Measurements from ENCODE around the gene SLC25A26. TPM values are rescaled to one million over a fixed set of nuclear protein-coding genes. Genes with fewer than 3 reads are reported as not detected.

Gene SLC25A26
- total RNA-seq, 1 experiment from 2014 or later: 23.8 TPM

GRCh38 chr3:66181764-66182163 lies 39.0 kb upstream of the SLC25A26 start:
- Histone ChIP-seq H2AFZ (ENCODE audit: low read depth, low read length, poor library complexity, severe bottlenecking) (no peak overlapping the region), H3K79me2 (ENCODE audit: insufficient read depth, low read length) (no peaks in the 10 kb centered on the region), H3K27me3 (ENCODE audit: insufficient read depth, low read length) (no peaks in the 10 kb centered on the region), H3K4me1 (ENCODE audit: control insufficient read depth in 1 of 2, insufficient read depth in 2 of 2, low read length in 2 of 2) (no peaks in the 10 kb centered on the region), H3K4me2 (ENCODE audit: low read length) (no peak overlapping the region), H3K4me3 (replicated peaks in 1 of 2; ENCODE audit: low read depth in 1 of 2, low read length in 2 of 2) (no peak overlapping the region), H4K20me1 (ENCODE audit: insufficient read depth) (no peaks in the 10 kb centered on the region), H3K36me3 (ENCODE audit: control insufficient read depth in 1 of 2, insufficient read depth in 2 of 2, low read length in 2 of 2) (no peaks in the 10 kb centered on the region), H3K9ac (ENCODE audit: low read length) (no peak overlapping the region), H3K9me2 (ENCODE audit: insufficient read depth) (no peaks in the 10 kb centered on the region), H3K27ac (ENCODE audit: low read depth, low read length) (no peak overlapping the region), H3K9me3 (ENCODE audit: control insufficient read depth in 1 of 2, insufficient read depth in 1 of 2, low read depth in 1 of 2, low read length in 2 of 2) (no peaks in the 10 kb centered on the region)
- intact Hi-C loops (cut with micrococcal nuclease): no loop called here
- DNase-seq (ENCODE audit: low read depth, low spot score): no peak
- POLR2A ChIA-PET: no interaction called here
- RAD21 ChIA-PET (ENCODE audit: low non-redundant PET in 1 of 2, low total read pairs in 2 of 2, uncharacterized antibody in 2 of 2, unreplicated experiment in 2 of 2): no interaction called here
- CTCF ChIA-PET: no interaction called here
- TF ChIP-seq ATF3 (IDR thresholded peaks at IDR 0.05) (no peak), ZNF274 (IDR thresholded peaks at IDR 0.05; ENCODE audit: low read depth, low read length) (no peak), ZBTB33 (IDR thresholded peaks at IDR 0.05; ENCODE audit: extremely low read depth, insufficient replicate concordance, low read length) (no peak), ELF1 (IDR thresholded peaks at IDR 0.05; ENCODE audit: borderline replicate concordance, low read depth) (no peak), JUND (IDR thresholded peaks at IDR 0.05) (no peak), RAD21 (IDR thresholded peaks at IDR 0.05; ENCODE audit: low read depth) (no peak), SIN3A (IDR thresholded peaks at IDR 0.05; ENCODE audit: low read depth) (no peak), POLR2AphosphoS5 (IDR thresholded peaks at IDR 0.05; ENCODE audit: low read depth, low read length) (no peak), SRF (IDR thresholded peaks at IDR 0.05; ENCODE audit: low read depth) (no peak), MAX (IDR thresholded peaks at IDR 0.05) (no peak), SP1 (IDR thresholded peaks at IDR 0.05; ENCODE audit: low read depth) (no peak)
- BruUV-seq (replicated peaks): no TSS peak
- ATAC-seq: no peak

All from HCT116 (cell line).